Kasumi-1 (cell line): ENCODE results near the gene PDE8A.
"Not testable (repeated sequence)": the region's sequence is repeated elsewhere in the genome, so short reads cannot be mapped to it uniquely, and the experiment has no call there.

Source experiments
- DNase-seq, 2 experiments: peaks; one replicate each; lab custom pipeline; 2025; lab: John Stamatoyannopoulos, UW

PDE8A gene

DNA sequence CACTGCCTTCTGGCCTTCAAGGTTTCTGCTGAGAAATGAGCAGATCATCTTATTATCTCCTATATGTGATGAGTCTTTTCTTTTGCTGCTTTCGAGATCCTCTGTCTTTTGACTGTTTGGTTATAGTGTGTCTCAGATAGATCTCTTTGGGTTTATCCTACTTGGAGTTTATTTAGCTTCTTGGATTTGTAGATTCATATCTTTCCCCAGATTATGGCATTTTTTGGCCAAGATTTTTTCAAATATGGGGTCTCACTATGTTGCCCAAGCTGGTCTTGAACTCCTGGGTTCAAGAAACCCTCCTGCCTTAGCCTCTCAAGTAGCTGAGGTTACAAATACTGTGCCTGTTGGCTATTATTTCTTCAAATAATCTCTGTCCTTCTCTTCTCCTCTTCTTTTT, 150.3 kb downstream of the PDE8A start:
- no peak for DNase-seq

DNA sequence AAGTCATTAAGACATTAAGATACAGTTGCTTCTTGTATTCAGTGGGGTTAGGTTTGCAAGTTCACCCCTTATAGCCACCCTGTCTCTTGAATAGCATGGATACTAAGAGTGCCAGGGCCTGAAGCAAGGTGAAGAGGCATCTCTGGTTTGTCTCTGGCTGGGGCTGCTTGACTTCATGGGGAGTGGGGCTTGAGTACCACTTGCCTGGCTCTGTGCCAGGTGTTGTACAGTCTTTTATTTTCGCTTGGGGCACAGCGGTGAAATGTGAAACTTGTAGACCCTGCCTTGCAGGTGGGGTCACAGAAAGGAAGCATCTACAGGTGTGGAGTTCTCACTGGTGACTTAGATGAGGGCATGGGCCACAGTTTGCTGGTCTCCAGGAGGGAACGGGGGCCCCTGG, 152.1 kb downstream of the PDE8A start:
- DNase-seq = no peak

DNA sequence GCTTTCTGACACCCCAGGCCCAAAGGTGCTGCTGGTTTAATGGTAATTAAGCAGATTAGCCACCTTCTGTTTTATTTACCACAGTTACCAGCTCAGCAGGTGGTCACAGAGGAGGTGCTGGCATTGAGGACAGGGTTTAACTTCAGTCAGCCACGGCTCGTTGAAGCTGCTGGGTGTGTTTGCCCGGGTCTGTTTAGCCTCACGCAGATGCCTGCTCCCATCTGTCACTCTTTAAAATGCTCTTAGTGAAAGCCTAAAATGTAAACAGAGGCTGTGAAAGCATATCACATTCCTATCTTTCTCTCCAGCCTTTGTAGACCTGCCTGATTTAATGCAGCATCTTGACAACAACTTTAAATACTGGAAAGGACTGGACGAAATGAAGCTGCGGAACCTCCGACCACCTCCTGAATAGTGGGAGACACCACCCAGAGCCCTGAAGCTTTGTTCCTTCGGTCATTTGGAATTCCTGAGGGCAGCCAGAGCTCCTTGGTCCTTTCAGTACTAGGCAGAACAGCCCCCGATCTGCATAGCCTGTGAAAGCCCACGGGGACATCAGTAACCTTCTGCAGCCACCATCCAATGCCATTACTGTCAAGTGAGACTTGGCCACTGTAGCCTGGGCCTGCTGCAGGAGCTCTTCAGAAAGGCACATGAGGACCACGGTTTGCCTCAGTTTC, 156.0 kb downstream of the PDE8A start:
- DNase-seq = no peak

DNA sequence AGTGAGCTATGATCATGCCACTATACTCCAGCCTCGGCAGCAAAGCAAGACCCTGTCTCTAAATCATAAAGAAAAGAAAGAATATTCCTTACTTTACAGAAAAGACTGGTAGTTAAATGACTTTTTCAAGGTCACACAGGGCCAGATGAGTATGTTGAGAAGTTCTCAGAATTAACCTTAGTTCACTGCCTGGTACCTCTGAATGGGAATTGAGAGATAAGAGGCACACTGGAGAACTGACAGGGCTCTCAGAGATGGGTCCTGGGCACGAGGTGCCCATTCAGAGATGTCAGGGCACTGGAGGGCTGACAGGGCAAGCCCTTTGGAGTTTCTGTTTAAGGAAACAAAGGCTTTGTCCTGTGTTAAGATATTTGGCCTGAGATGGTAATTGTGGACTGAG, 157.7 kb downstream of the PDE8A start:
- DNase-seq = no peak

DNA sequence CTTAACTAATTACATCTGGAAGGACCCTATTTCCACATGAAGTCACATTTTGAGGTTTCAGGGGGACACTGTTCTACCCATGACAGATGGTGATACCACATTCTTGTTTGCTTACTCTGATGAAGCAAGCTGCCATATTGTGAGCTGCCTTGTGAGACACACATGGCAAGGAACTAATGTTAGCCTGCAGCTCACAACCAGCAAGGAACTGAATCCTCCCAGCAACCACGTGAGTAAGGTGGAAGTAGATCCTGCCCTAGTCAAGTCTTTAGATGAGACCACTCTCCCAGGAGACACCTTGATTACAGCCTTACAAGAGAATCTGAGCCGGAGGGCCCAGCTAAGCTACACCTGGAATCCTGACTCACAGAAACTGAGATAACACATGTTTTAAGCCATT, 160.1 kb downstream of the PDE8A start:
- no peak for DNase-seq

DNA sequence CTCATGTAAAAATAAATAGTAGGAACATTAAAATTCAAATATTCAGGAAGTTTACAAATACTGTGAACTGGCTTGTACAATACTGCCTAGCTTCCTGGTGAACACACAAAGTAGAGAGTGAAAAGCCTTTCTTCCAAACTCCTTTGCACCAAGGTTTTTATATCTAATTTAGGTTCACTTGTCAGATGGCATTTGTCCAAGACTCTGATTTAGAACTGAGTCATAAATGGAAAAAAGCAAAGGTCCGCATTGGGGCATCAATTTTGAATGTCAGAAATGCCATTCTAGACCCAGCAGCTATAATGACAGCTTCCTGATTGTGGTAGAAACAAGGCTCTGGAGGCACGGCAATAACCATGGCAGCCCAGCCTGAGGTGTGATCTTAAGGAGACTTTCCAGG, 160.7 kb downstream of the PDE8A start:
- no peak for DNase-seq

DNA sequence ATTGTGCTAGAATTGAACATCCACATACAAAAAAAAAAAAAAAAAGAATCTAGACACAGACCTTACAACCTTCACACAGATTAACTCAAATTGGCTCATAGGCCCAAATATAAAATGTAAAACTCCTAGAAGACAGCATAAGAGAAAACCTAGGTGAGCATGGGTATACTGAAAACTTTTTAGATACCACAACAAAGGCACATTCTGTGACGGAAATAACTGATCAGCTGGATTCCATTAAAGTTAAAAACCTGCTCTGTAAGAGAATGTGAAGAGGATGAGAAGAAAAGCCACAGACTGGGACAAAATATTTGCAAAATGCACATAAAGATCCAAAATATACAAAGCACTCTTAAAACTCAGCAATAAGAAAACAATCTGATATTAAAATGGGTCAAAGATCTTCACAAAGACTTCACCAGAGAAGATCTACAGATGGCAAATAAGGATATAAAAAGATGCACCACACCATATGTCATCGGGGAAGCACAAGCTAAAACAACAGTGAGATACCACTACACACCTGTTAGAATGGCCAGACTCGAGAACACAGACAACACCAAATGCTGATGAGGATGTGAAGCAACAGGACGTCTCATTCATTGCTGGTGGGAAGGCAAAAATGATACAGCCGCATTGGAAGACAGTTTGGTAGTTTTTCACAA, 167.9 kb downstream of the PDE8A start:
- DNase-seq = no peak

DNA sequence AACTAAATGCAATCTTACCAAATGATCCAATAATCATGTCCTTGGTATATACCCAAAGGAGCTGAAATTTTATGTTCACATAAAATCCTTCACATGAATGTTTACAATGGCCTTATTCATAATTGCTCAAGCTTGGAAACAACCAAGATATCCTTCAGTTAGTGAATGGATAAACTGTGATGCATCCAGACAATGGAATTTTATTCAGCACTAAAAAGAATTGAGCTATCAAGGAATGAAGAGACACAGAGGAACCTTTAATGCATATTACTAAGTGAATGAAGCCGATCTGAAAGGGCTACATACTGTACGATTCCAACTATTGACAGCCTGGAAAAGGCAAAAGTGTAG, 168.4 kb downstream of the PDE8A start:
- no peak for DNase-seq

DNA sequence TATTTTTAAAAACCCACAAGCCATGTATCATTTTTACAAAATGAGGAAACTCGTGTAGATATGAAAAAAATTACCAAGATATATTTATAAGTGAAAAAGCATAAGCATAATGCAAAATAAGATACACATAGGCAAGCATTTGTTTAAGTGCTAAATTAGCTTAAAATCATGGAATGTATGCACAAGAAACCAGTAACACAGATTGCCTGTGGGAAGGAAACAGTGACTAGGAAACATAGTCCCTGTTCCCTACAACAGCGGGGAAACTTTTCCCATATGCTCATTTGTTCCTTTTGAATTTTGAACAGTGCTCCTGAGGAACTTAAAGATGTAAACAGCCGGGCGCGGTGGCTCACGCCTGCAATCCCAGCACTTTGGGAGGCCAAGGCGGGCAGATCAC, 169.5 kb downstream of the PDE8A start:
- no peak for DNase-seq

DNA sequence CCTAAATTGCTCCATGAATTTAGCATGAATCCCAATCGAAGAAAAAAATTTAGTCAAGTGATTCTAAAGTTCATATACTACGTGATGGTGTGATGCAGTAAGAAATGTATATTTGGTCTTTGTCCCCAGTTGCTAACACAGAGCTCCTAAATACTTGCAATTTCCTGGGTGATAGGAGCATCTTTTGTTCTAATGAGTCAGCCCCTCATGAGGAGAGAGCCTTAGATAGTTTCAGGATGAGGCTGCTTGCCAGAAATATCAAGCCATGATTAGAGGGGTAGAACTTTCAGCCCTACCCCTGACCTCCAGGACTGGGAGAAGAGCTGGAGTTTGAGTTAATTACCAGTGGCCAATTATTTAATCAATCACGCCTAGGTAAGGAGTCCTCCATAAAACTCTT, 170.2 kb downstream of the PDE8A start:
- DNase-seq = no peak

DNA sequence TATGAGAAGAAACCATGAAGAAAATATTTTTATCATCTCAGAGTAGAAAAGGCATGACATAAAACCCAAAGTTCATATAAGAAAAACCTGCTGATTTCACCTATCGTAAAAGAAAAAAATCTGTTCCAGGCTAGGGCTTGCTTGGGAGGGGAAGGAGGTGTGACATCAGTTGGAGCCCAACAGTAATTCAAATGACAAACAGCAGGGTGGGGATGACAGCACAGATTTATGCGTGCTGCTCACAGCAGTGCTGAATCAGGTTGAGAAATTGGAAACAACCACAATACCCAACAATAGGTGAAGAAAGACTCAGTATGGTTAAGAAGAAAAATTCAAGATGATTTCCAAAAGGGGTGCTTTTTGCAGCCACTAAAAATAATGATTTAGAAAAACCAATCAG, 172.4 kb downstream of the PDE8A start:
- no peak for DNase-seq

DNA sequence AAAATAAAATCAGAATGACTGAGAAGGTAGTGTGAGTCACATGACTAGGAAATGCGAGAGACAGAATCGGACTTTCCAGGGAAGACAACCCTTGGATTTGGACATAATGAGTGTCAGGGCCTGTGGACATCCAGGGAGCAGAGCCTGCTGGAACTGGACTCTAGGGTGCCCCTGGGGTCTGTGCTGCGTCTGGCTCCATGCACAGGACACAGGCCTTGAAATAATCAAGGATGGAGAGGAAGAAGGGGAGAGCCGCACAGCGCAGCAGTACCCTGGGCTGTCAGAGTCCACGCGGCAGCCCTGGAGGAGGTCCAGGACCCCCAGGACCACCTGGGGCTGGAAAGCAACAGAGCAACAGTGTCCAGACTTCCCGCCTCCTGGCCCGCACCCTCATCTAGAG, 173.7 kb downstream of the PDE8A start:
- no peak for DNase-seq

DNA sequence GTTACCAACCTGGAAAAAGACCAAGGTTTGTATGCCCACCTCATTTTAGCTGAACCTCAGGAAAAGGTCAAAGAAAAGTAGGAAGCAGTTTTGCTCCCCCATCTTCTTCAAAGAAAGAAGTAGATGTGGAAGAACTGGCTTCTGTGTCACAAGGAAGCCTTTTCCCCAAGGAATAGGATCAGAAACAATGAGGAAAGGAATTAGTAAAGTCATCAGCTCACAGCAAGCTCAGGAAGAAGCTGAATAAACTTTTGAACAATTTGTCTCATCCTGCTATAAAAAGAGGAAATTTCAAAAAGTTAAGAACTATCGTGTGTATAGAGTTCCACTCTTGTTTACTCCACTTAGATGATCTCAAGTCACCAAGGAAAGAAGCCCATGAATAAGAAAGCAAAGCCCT, 174.2 kb downstream of the PDE8A start:
- no peak for DNase-seq

DNA sequence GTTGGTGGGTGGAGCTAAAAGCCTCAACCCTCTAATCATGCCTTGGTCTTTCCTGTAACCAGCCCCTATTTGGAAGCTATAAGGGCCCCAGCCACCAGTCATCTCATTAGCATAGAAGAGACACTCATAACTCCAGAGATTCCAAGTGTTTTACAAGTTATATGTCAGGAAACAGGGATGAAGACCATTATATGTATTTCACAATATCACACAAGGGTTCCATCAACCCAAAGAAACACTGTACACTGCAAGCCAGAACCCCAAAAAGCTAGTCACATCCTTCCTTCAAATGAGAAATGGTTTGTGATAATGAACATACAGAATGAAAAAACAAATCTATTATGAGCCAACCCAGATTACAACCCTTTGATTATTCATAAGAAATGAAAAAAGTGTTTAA, 175.7 kb downstream of the PDE8A start:
- no peak for DNase-seq

DNA sequence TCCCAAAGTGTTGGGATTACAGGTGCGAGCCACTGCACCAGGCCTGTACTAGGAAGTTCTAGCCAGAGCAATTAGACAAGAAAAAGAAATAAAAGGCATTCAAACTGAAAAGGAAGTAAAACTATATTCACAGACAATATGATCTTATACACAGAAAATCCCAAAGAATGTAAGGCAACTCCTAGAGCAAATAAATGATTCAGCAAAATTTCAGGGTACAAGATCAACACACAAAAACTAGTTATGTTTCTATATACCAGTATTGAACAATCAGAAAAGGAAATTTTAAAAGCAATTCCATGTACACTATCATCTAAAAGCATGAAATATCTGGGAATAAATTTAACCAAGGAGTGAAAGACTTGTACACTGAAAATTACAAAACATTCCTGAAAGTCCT, 180.6 kb downstream of the PDE8A start:
- no peak for DNase-seq

DNA sequence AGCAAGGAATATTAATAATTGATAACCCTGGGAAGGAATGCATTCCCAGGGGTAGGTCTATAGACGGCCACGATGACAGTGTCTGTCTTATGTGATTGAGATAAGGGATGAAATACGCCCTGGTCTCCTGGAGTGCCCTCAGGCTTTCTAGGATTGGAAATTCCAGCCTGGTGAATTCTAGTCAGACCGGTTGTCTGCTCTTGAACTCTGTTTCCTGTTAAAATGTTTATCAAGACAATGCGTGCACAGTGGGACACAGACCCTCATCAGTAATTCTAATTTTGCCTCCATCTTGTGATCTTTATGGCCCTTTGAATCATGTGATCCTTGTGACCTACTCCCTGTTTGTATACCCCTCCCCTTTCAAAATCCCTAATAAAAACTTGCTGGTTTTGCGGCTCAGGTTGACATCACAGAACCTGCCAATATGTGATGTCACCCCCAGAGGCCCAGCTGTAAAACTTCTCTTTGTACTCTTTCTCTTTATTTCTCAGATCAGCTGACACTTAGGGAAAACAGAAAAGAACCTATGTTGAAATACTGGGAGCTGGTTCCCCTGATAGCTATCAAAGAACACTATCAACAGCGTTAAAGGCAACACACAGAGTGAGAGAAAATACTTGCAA, 183.3 kb downstream of the PDE8A start:
- no peak for DNase-seq

DNA sequence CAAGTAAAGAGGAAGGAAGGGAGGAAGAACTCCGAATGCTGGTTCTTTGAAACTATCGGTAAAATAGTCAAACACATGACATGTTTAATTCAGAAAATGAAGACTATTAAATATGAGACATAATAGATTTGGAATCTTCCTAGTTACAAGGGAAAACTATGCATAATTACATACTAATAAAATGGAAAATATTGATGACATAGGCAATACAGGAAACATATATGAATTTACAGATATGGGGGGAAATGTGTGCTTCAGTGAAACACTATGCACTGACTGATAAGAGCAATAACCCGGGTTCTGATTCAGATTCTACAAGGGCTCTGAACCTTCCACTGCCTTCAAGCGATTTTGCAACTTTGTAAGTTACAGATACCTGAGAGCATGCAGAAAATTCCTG, 185.9 kb downstream of the PDE8A start:
- no peak for DNase-seq

DNA sequence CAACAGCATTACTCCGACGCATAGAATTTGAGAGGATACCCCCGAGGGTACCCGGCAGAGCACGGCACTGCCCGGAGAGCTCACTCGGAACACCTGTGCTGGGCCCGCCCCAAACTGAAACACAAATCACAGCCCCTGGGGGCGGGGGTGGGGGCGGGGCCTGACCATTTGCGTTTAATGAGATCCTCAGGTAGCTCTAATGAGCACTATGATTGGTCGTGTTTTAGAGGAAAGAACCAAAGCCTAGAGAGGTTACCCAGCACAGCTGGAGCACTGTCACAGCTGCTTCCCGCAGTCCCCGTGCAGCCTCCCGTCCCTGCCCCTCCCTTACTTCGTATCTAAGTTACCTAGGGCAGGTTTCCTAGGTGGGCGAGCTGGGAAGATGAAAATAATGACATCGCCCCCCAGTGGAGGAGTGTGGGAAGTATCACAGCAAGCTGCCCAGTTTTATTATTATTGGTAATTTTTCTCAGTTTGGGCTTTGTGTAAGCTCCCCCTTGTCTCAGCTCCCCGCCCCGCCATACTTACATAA, 187.1 kb downstream of the PDE8A start:
- peak; percentile 15 to 54 for DNase-seq

DNA sequence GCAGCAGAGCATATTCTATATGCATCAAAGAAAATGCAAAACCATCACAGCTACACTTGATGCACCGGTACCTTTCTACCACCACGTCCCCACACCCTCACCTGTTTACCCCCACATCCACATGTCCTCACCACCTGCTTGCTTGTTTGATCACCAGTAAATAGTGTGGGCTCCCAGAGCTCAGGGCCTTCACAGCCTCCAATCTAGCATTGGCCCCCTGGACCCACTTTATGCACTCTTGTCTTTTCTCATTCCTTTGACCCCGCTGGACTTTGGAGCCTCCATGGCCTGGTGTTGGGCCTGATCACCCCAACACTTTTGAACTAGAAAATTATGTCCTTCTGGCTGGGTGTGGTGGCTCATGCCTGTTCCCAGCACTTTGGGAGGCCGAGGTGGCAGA, 190.1 kb downstream of the PDE8A start:
- no peak for DNase-seq

DNA sequence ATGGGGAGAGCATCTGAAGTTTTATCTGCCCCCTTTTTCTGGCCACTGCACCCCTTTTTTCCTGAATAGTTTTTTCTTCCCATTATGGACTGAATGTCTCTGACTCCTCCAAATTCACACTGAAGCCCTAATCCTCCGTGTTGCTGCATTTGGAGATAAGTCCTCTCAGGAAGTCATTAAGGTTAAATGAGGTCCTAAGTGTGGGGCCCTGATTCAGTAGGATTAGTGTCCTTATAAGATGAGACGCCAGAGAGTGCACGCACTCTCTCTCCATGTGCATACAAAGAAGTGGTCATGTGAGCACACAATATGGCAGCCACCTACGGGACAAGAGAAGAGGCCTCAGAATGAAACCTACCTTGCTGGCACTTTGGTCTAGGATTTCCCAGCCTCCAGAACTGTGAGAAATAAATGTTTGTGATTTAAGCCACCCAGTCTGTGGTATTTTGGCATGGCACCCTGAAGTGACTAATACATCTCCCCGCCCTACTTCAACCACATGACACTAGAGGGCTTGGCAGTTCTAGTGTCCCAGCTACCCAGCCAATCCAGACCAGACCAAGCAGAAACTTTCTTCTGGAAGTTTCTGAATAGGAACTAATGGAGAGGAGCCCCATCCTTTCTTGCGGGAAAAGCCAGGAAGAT, 191.3 kb downstream of the PDE8A start:
- no peak for DNase-seq

DNA sequence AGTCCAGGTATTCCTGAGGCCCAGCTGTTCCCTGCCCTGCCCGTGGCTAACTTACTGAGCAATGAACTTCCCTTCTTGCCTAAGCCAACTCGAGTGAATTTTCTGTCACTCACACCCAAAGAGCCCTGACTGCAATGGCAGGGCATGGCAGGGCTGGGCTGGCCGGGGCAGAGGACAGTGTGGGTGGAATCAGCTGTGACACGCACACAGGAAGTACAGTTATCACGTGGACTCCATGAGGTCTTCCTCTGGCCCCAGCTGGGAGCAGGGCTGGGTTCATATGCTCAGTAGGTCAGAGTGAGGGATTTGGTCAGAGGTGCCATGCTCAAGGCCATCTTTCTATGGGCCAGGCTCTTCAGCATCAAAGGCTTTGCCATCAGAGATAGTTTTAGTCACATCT, 192.0 kb downstream of the PDE8A start:
- DNase-seq = not testable (repeated sequence)

DNA sequence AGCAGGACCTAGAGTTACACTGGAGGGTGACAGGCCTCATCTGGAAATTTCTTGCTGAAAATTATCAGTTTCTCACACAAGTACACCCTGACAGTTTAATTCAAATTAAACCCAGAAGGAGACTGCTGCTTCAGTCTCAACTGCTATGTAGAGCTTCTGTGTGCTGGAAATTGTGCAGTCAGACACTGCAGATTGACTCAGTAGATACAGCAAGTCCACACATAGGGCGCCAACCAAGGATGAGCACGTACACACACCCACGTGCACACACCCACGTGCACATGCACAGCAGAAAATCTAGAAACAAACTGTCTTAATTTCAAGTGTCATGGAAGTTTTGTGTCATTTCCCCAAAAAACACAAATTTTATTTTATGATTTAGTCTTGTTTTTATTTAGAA, 192.9 kb downstream of the PDE8A start:
- DNase-seq = no peak

DNA sequence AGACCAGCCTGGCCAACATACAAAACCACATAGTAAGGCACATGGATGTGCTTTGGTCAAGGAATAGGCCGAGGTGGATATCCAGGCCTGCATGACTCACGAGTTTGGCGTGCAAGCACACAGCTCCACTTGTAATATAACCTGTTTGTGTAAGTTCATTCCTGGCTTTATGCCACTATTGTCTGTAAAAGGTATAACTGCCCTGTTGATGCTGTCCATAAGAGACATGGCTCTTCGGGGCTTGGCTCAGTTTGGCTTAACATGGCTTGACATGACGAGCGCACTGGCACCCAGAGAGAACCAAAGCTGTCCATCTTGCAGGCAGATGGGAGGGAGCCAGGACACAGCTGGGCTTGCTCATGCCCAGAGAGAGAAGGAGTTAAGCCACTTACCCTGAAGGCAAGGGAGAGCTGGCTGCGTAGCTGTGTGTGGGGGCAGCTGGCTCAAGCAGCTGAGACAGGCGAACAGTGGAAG, 195.4 kb downstream of the PDE8A start:
- not testable (repeated sequence) for DNase-seq
